Fibroblast of lung (primary cell): Measurements from ENCODE around the gene C3orf49. TPM values are rescaled to one million over a fixed set of nuclear protein-coding genes. Genes with fewer than 3 reads are reported as not detected.

ENCODE experiments used
- DNase-seq, 2 donors: peaks; one replicate each; pipeline versions ENCODE4 v3.0.0 to v3.0.0-alpha.2; 2010; ENCODE audit warnings: low read depth in 2 of 2
- H2AFZ ChIP-seq: 2 replicates; pipeline ENCODE4 v1.5.1; 2012; ENCODE audit warnings: low read length, control low read depth, inconsistent platforms
- H3K27ac ChIP-seq: 2 replicates; pipeline ENCODE4 v1.5.1; 2011; ENCODE audit warnings: low read length, control low read depth; ENCODE audit not compliant: insufficient read depth
- H3K27me3 ChIP-seq: 2 replicates; pipeline ENCODE4 v1.5.1; 2011; ENCODE audit warnings: mild to moderate bottlenecking, low read length; ENCODE audit not compliant: control insufficient read depth, insufficient read depth
- H3K36me3 ChIP-seq: 2 replicates; pipeline ENCODE4 v1.5.1; 2011; ENCODE audit warnings: low read length; ENCODE audit not compliant: control insufficient read depth, insufficient read depth
- H3K4me1 ChIP-seq: 2 replicates; pipeline ENCODE4 v1.5.1; 2011; ENCODE audit warnings: low read length; ENCODE audit not compliant: control insufficient read depth, insufficient read depth; ENCODE audit errors: extremely low read depth
- H3K4me2 ChIP-seq: 2 replicates; pipeline ENCODE4 v1.5.1; 2011; ENCODE audit warnings: low read length, control low read depth; ENCODE audit not compliant: insufficient read depth; ENCODE audit errors: extremely low read depth
- H3K4me3 ChIP-seq, 4 experiments: fragments of 200-600 bp in 1 of 4; sonication (generic) in 1 of 4; replicated peaks in 1 of 4; 2 replicates each; pipeline ENCODE4 v1.5.1; 2011 to 2016; ENCODE audit warnings: low read length in 4 of 4, low read depth in 3 of 4, mild to moderate bottlenecking in 3 of 4, control low read depth in 2 of 4, inconsistent platforms in 1 of 4, mixed read lengths in 1 of 4; ENCODE audit not compliant: insufficient read depth in 1 of 4; ENCODE audit errors: control extremely low read depth in 1 of 4
- H3K79me2 ChIP-seq: 2 replicates; pipeline ENCODE4 v1.5.1; 2012; ENCODE audit warnings: mild to moderate bottlenecking, low read length, inconsistent platforms; ENCODE audit not compliant: control insufficient read depth, insufficient read depth
- H3K9ac ChIP-seq: 2 replicates; pipeline ENCODE4 v1.5.1; 2011; ENCODE audit warnings: mild to moderate bottlenecking, low read length, control low read depth; ENCODE audit not compliant: insufficient read depth
- H3K9me3 ChIP-seq: 2 replicates; pipeline ENCODE4 v1.5.1; 2012; ENCODE audit warnings: low read depth, low read length; ENCODE audit not compliant: control insufficient read depth, insufficient read depth
- H4K20me1 ChIP-seq: 2 replicates; pipeline ENCODE4 v1.5.1; 2011; ENCODE audit warnings: low read length; ENCODE audit not compliant: control insufficient read depth, insufficient read depth; ENCODE audit errors: extremely low read depth
- EZH2 ChIP-seq: IDR thresholded peaks from 2 replicates; pipeline ENCODE4 v1.5.1; 2012; ENCODE audit warnings: low read length, control low read depth, mild to moderate bottlenecking; ENCODE audit errors: missing control alignments
- polyA plus RNA-seq, 2 donors: library from polyadenylated mRNA; depleted of rRNA in 1 of 2; stranded (reverse) in 1 of 2; unstranded in 1 of 2; fragments of >200 nt; gene quantifications; 2 replicates each; pipeline ENCODE4 v1.2.1, GENCODE V29; 2011 to 2012; ENCODE audit warnings: missing spikeins in 1 of 2
- total RNA-seq: library from RNA; depleted of rRNA; stranded (reverse); fragments of >200 nt; gene quantifications from 2 replicates; pipeline ENCODE4 v1.2.1, GENCODE V29; 2014
- TF ChIP-seq, protein P1 (sequence below), 2 donors: IDR thresholded peaks in 1 of 2; conservative IDR thresholded peaks in 1 of 2; 1 replicate in 1 of 2; 2 replicates in 1 of 2; pipeline ENCODE4 v1.5.1; 2011 to 2012; ENCODE audit warnings: low read length in 2 of 2, control low read depth in 1 of 2, inconsistent platforms in 1 of 2, low read depth in 1 of 2, mild to moderate bottlenecking in 1 of 2

Gene C3orf49
- total and polyA plus RNA-seq, 2 donors (not counting 1 experiment from before 2014, with no cell fraction given): not detected

DNA sequence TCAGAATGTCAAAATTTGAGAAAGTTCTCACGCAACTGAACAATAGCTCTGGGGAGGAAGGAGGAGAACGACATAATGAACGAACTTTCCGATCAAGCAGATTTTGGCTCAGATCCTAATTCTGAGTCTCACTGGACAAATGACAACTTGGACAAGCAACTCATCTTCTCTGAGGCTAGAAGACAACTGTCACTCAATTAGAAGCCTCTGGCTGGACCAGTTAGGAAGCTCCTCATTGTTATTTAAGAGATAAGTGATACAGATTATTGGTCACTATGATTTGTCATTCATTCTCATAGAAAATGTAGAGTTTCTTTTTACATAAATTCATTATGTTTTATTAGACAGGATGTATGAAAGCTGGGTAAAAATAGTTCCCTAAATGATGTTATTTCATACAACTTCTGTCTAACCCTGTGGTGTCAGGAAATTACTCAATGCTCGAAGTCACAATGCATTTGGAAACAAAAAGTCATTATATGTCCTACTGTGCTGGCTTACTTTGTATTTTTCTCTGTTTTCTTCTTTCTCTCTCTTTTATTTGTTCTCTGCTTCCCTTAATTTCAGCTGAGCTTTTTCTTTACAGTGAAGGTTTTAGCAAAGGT lies 11.0 kb upstream of the C3orf49 start:
- Histone ChIP-seq H3K27ac (no peak overlapping the region), H3K27me3 (no peaks in the 10 kb centered on the region), H3K4me1 (no peaks in the 10 kb centered on the region), H3K4me2 (no peak overlapping the region), H4K20me1 (no peaks in the 10 kb centered on the region), H3K79me2 (no peaks in the 10 kb centered on the region), H3K9ac (no peak overlapping the region), H3K36me3 (no peaks in the 10 kb centered on the region), H3K4me3 (no peak overlapping the region), H3K9me3 (no peaks in the 10 kb centered on the region), H2AFZ (no peak overlapping the region)
- TF ChIP-seq, protein P1, sequence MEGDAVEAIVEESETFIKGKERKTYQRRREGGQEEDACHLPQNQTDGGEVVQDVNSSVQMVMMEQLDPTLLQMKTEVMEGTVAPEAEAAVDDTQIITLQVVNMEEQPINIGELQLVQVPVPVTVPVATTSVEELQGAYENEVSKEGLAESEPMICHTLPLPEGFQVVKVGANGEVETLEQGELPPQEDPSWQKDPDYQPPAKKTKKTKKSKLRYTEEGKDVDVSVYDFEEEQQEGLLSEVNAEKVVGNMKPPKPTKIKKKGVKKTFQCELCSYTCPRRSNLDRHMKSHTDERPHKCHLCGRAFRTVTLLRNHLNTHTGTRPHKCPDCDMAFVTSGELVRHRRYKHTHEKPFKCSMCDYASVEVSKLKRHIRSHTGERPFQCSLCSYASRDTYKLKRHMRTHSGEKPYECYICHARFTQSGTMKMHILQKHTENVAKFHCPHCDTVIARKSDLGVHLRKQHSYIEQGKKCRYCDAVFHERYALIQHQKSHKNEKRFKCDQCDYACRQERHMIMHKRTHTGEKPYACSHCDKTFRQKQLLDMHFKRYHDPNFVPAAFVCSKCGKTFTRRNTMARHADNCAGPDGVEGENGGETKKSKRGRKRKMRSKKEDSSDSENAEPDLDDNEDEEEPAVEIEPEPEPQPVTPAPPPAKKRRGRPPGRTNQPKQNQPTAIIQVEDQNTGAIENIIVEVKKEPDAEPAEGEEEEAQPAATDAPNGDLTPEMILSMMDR (conservative IDR thresholded peaks at IDR 0.05 in 1 of 2, IDR thresholded peaks at IDR 0.05 in 1 of 2; ENCODE audit: low read depth in 1 of 2, low read length in 2 of 2): no peak
- no peak for TF ChIP-seq EZH2
- DNase-seq: no peak

DNA sequence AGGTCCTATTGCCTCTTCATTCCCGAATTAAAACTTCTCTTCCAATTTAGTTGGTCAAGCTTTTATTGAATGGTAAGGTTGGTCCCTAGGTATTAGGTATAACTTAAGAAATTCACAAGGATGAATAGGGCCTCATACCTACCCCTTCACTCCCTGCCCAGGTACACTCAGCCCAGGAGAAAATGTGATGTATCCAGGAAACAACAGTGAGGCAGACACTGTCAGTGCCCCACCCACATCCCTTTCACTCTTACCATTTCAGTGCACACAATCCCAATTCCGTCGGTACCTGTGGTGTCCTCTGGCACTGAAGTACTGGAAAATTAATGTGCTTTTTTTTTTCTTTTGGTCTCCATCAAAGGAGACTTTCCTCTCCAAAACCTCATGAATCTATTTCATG lies 10.5 kb upstream of the C3orf49 start:
- Histone ChIP-seq H3K79me2 (no peaks in the 10 kb centered on the region), H3K4me1 (no peaks in the 10 kb centered on the region), H4K20me1 (no peaks in the 10 kb centered on the region), H3K9ac (no peak overlapping the region), H3K27me3 (no peaks in the 10 kb centered on the region), H3K4me3 (no peak overlapping the region), H2AFZ (no peak overlapping the region), H3K4me2 (no peak overlapping the region), H3K36me3 (no peaks in the 10 kb centered on the region), H3K27ac (no peak overlapping the region), H3K9me3 (no peaks in the 10 kb centered on the region)
- no peak for TF ChIP-seq EZH2
- TF ChIP-seq, protein P1 (conservative IDR thresholded peaks at IDR 0.05 in 1 of 2, IDR thresholded peaks at IDR 0.05 in 1 of 2; ENCODE audit: low read depth in 1 of 2, low read length in 2 of 2): no peak
- no peak for DNase-seq

DNA sequence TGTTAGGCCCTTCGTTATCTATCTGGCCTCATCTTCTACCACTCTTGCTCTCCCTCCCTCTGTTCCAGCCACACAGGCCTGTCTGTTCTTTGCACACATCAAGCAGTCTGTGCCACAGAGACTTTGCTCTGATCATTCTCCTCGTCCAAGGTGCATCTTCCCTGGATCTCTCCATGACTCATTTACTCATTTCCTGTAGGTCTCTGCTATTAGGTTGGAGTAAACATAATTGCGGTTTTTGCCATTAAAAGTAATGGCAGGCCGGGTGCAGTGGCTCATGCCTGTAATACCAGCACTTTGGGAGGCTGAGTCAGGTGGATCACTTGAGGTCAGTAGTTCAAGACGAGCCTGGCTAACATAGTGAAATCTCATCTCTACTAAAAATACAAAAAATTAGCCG lies 9.5 kb upstream of the C3orf49 start:
- Histone ChIP-seq H3K9me3 (no peaks in the 10 kb centered on the region), H2AFZ (no peak overlapping the region), H3K27me3 (no peaks in the 10 kb centered on the region), H3K4me1 (no peaks in the 10 kb centered on the region), H3K9ac (no peak overlapping the region), H4K20me1 (no peaks in the 10 kb centered on the region), H3K79me2 (no peaks in the 10 kb centered on the region), H3K4me3 (no peak overlapping the region), H3K36me3 (no peaks in the 10 kb centered on the region), H3K4me2 (no peak overlapping the region), H3K27ac (no peak overlapping the region)
- peak in 1 of 2 donors; percentile 59 for DNase-seq
- TF ChIP-seq EZH2: no peak
